GM12801 (cell line): ENCODE measurements around the gene TMEM250.

ENCODE experiments used
- TF ChIP-seq, protein P1 (sequence below): IDR thresholded peaks from one replicate; pipeline ENCODE4 v1.5.1; 2011; ENCODE audit warnings: control low read depth; ENCODE audit not compliant: insufficient read length; ENCODE audit errors: extremely low read depth

The TMEM250 gene

DNA sequence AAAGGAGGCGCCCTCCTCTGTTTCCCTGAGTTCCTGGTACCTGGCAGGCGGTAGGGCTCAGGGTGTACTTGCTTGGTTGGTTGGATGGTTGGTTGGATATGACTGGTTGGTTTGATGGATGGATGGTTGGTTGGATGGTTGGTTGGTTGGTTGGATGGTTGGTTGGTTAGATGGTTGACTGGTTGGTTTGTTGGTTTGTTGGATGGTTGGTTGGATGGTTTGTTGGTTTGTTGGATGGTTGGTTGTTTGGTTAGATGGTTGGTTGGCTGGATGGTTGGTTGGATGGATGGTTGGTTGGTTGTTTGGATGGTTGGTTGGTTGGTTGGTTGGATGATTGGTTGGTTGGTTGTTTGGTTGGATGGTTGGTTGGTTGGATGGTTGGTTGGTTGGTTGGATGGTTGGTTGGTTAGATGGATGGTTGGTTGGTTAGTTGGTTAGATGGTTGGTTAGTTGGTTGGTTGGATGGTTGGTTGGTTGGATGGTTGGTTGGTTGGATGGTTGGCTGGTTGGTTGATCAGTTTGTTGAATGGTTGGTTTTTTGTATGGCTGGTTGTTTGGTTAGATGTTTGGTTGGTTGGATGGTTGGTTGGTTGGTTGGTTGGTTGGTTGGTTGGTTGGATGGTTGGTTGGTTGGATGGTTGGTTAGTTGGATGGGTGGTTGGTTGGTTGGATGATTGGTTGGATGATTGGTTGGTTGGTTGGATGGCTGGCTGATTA lies 6.5 kb upstream of the TMEM250 start:
- TF ChIP-seq, protein P1, sequence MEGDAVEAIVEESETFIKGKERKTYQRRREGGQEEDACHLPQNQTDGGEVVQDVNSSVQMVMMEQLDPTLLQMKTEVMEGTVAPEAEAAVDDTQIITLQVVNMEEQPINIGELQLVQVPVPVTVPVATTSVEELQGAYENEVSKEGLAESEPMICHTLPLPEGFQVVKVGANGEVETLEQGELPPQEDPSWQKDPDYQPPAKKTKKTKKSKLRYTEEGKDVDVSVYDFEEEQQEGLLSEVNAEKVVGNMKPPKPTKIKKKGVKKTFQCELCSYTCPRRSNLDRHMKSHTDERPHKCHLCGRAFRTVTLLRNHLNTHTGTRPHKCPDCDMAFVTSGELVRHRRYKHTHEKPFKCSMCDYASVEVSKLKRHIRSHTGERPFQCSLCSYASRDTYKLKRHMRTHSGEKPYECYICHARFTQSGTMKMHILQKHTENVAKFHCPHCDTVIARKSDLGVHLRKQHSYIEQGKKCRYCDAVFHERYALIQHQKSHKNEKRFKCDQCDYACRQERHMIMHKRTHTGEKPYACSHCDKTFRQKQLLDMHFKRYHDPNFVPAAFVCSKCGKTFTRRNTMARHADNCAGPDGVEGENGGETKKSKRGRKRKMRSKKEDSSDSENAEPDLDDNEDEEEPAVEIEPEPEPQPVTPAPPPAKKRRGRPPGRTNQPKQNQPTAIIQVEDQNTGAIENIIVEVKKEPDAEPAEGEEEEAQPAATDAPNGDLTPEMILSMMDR = no peak

DNA sequence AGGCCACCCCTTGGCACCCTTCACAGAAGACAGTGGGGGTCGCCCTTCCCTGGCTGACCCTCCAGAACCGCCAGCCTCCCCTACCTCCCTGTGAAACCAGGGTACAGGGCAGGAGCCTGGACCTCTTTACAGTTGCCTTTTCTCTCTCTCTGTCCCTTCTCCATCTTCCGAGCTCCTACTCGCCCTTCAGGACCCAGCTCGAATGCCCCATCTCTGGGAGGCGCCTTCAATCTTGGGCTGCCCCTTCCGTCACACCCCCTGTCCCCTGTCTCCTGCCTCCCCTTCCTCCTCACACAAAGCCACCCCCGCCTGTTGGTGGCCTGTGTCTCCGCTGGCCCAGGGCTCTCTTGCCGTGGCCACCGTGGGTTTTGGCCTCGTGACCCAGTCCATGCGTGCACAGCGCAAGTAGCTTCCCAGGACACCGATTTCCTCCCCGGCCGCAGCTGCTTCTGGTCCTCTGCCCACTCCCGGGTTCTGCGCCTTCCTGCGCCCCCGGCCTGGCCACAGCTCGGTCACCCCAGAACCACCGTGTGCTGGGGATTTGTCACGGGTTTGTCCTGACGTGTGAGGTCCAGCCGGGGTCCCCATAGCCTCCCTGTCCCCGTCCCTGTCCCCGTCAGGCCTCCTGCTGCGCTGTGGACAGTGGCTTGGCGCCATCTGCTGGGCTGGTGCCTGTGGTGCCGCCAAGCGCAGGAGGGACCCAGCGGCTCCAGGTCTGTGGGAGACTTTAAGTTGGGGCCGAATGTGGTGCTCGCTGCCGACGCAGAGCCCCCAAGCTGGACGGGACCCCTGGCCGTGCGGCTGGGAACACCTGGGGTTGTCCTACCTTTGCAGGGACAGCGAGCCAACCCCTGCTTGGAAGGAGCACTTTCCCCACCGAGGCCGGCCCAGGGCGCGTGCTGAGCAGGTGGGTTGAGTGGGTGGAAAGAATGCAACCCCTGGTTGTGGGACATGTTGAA lies 4.0 kb upstream of the TMEM250 start:
- TF ChIP-seq, protein P1 = no peak

DNA sequence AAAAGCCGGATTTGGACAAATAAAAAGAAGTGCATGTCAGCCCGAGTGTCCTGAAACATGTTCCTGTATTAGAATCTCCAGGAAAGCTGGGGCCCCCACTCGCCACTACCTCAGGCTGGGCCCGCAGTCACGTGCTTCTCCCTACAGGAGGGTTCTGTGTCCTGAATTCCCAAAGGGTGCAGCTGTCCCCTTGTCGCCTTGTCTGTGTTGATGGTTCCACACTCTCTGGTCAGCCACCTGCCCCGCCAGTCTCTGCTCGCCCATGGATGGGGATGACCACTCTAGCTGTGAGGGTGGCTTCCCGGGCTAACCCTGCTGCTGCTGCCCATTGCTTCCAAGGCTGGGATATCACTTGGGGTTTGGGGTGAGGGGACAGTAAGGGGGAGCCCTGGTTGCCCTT lies 3.1 kb upstream of the TMEM250 start:
- TF ChIP-seq, protein P1 = no peak

DNA sequence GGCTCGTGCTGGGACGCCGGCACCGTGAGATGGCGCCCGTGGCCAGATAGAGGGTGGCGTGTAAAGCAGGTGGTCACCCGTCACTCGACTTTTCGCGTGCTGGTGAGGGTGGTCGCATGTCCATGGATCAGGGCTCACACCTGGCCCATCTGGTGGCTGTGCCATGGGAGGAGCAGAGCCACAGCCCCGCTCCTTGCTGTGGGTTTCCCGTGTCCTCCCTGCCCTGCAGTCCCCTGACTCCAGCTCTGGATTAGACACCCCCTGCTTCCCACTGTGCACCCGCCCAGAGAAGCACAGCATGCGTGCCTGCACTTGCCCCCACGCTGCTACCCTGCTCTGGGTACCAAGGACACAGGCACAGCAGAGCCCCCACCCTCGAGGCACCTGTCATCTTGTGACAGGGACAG lies 1.8 kb upstream of the TMEM250 start:
- TF ChIP-seq, protein P1 = no peak

DNA sequence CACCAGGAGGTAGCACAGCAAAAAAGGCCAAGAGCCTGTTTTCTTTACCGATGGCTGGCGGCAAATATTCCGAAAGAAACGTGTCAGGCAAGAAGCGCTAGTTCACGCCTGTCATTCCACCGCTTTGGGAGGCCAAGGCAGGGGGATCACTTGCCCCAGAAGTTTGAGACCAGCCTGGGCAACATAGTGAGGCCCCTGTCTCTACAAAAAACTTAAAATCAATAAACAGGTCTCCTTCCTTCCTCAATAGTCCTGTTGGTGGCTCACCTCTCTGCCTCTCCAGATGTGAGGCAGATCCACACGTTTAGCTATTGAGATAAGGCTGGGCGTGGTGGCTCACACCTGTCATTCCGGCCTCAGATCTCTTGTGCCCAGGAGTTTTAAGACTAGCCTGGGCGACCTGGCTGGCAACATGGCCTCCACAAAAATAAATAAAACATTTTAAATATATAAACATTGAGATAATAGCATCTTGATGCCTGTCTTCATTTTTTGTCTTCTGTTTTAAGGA lies 1.3 kb upstream of the TMEM250 start:
- TF ChIP-seq, protein P1 = no peak

DNA sequence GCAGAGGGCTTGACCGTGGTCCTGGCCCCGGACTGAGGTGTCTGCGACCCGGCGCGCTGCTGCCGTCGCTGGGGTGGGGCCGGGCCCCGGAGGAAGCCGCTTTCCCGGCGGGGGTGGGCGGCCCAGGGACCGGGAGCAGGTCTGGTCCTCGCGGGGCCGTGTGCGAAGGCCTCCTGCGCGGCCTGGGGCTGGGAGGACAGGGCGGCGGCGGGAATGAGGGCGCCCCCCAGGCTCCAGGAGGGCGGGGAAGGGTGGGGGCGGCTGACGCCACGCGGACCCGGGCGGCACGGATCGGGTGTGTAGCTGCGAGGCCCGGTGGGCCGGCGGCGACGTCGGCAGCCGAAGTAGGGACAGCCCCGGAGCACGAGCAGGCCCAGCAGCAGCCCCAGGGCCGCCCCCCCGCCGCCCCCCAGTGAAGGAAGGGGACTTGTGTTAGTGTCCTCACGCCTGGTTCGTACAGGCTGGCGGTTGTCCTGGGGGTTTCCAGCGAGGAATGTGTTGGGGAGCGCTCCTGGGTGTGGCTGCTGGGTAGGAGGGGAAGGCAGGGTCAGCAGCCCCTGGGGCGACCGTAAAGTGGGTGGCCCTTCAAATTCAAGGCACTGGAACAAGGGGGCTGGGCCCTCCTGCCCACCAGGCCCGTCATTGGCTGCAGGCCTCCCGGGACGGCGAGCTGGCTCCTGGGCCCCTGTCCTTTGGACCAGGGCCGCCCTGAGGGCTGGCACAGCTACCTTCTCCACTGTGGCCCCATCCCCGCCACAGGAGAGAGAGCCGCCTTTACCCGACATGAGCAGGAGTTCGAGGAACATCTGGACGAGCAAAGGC lies 597 bp upstream of the TMEM250 start:
- TF ChIP-seq, protein P1 = no peak
